Neutrophil (primary cell): ENCODE data around the gene KCTD15.
A peak's percentile ranks its signal among the peaks of the same experiment; 100 is the strongest.
"Not testable (repeated sequence)": the region's sequence is repeated elsewhere in the genome, so short reads cannot be mapped to it uniquely, and the experiment has no call there.

ENCODE experiments used
- H3K27ac ChIP-seq: fragments of 200-600 bp; sonication (generic); 2 replicates; pipeline ENCODE4 v1.5.1; 2016; ENCODE audit warnings: mild to moderate bottlenecking, moderate library complexity
- H3K27me3 ChIP-seq: fragments of 200-600 bp; sonication (generic); 2 replicates; pipeline ENCODE4 v1.6.0; 2016; ENCODE audit warnings: mild to moderate bottlenecking
- H3K36me3 ChIP-seq: fragments of 200-600 bp; sonication (generic); 2 replicates; pipeline ENCODE4 v1.5.1; 2017
- H3K4me1 ChIP-seq, 2 experiments: fragments of 200-600 bp in 1 of 2; sonication (generic) in 1 of 2; 1 replicate in 1 of 2; 2 replicates in 1 of 2; pipeline versions ENCODE4 v1.5.1 to v1.6.1; 2013 to 2016; ENCODE audit warnings: low read depth in 1 of 2, low read length in 1 of 2, mild to moderate bottlenecking in 1 of 2, moderate library complexity in 1 of 2; ENCODE audit not compliant: control insufficient read depth in 1 of 2, insufficient read depth in 1 of 2
- H3K4me3 ChIP-seq, 2 experiments: fragments of 200-600 bp in 1 of 2; sonication (generic) in 1 of 2; 1 replicate in 1 of 2; 2 replicates in 1 of 2; pipeline ENCODE4 v1.5.1; 2013 to 2016; ENCODE audit warnings: low read depth in 1 of 2, low read length in 1 of 2, mild to moderate bottlenecking in 1 of 2, moderate library complexity in 1 of 2
- H3K9me3 ChIP-seq: fragments of 200-600 bp; sonication (generic); 2 replicates; pipeline ENCODE4 v1.5.1; 2016
- TF ChIP-seq, protein P1 (sequence below): fragments of 200-600 bp; sonication (generic); IDR thresholded peaks from 2 replicates; pipeline ENCODE4 v1.5.1; 2016; ENCODE audit warnings: antibody characterized with exemption

Gene KCTD15

DNA sequence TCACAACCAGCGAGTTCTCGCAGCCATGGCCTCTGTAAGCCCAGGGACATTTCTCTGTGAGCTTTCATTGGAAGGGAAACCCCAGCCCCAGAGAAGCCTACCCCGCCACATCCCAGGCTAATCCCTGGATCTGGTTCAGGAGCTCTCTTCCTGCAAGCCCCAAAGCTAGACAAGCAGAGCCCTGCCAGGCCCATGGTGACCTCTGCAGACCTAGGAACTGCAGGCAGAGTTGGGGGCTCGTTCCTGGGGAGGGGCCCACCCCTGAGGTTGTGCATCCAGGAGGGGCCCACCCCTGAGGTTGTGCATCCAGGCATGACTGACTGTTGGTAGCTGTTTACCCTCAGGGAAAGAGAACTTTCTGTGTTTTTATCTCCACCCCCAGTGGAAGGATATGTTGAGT, 21.7 kb downstream of the KCTD15 start:
- Histone ChIP-seq H3K27me3 (no peaks in the 10 kb centered on the region), H3K4me3 (no peak overlapping the region), H3K27ac (peak overlapping the region; percentile 79), H3K4me1 (peaks cover 48% of the 10 kb centered on the region in 2 experiments), H3K36me3 (no peaks in the 10 kb centered on the region), H3K9me3 (no peaks in the 10 kb centered on the region)
- TF ChIP-seq, protein P1, sequence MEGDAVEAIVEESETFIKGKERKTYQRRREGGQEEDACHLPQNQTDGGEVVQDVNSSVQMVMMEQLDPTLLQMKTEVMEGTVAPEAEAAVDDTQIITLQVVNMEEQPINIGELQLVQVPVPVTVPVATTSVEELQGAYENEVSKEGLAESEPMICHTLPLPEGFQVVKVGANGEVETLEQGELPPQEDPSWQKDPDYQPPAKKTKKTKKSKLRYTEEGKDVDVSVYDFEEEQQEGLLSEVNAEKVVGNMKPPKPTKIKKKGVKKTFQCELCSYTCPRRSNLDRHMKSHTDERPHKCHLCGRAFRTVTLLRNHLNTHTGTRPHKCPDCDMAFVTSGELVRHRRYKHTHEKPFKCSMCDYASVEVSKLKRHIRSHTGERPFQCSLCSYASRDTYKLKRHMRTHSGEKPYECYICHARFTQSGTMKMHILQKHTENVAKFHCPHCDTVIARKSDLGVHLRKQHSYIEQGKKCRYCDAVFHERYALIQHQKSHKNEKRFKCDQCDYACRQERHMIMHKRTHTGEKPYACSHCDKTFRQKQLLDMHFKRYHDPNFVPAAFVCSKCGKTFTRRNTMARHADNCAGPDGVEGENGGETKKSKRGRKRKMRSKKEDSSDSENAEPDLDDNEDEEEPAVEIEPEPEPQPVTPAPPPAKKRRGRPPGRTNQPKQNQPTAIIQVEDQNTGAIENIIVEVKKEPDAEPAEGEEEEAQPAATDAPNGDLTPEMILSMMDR: no peak

DNA sequence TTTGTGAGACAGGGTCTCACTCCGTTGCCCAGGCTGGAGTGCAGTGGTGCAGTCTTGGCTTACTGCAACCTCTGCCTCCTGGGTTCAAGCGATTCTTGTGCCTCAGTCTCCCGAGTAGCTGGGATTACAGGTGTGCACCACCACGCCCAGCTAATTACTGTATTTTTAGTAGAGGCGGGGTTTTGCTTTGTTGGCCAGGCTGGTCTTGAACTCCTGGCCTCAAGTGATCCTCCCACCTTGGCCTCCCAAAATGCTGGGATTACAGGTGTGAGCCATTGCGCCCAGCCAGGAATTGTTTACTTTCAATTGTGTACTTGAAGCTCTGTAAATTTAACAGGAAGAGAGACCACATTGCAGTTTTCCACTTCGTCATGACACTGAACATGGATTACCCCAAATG, 22.4 kb downstream of the KCTD15 start:
- H3K27ac ChIP-seq: peak overlapping the region; percentile 79
- not testable (repeated sequence) for H3K9me3 ChIP-seq, H3K27me3 ChIP-seq, H3K36me3 ChIP-seq
- H3K4me3 ChIP-seq: peak overlapping the region in 1 of 2 experiments; percentile 68
- H3K4me1 ChIP-seq: peaks cover 48% of the 10 kb centered on the region in 2 experiments

DNA sequence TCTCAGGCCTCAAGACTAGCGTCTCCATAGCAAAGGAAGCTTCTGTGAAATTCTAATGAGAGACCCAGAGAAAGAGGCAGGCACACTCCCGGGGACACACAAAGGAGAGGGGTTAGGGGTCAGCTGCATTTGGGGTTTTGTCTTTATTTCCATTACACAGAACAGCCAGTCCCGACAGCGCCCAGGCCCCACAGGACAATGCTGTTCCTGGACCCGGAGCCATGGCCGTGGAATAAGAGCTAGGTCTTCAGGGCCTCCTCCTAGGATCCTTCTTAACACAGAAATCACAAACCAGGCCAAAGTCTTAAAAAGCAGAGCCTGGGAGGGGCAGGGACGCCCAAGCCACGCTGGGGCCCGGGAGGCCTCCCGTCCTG, 22.8 kb downstream of the KCTD15 start:
- TF ChIP-seq, protein P1: no peak
- Histone ChIP-seq H3K4me3 (peak overlapping the region; percentile 67 to 68), H3K9me3 (no peaks in the 10 kb centered on the region), H3K27ac (peak overlapping the region; percentile 79), H3K27me3 (no peaks in the 10 kb centered on the region), H3K36me3 (no peaks in the 10 kb centered on the region), H3K4me1 (peaks cover 48% of the 10 kb centered on the region in 2 experiments)

GRCh38 chr19:33819880-33820781, 23.5 kb downstream of the KCTD15 start:
- H3K27me3 ChIP-seq: no peaks in the 10 kb centered on the region
- TF ChIP-seq, protein P1: no peak

GRCh38 chr19:33821871-33822270, 25.2 kb downstream of the KCTD15 start:
- H3K27ac ChIP-seq: no peak overlapping the region
- TF ChIP-seq, protein P1: no peak

More at GRCh38 chr19:33819880-33820781, 23.5 kb downstream of the KCTD15 start:
- no peaks in the 10 kb centered on the region for H3K9me3 ChIP-seq
- H3K4me1 ChIP-seq: peaks cover 48% of the 10 kb centered on the region in 2 experiments
- H3K4me3 ChIP-seq: peak overlapping the region; percentile 67 to 68
- H3K27ac ChIP-seq: peak overlapping the region; percentile 79
- no peaks in the 10 kb centered on the region for H3K36me3 ChIP-seq

DNA sequence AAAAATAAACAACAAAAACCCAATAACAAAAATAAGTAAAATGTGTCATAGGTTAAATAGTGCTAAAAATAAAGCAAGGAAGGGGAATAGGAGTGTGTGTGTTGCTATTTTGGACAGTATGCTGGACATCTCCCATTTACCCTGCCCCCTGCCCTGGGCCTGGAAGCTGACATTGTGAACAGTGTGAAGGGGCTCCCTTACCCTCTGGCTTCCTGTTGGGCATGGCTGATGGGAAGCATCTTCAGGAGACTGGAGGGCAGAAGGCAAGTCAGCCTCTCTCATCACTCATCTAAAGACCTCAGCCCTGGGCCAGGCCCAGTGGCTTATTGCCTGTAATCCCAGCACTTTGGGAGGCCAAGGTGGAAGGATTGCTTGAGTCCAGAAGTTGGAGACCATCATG, 26.7 kb downstream of the KCTD15 start:
- no peaks in the 10 kb centered on the region for H3K36me3 ChIP-seq
- peaks cover 28 to 30% of the 10 kb centered on the region in 2 experiments for H3K4me1 ChIP-seq
- H3K9me3 ChIP-seq: no peaks in the 10 kb centered on the region
- TF ChIP-seq, protein P1: no peak
- H3K27ac ChIP-seq: no peak overlapping the region
- no peak overlapping the region for H3K4me3 ChIP-seq
- peaks cover 2% of the 10 kb centered on the region for H3K27me3 ChIP-seq

More at GRCh38 chr19:33821871-33822270, 25.2 kb downstream of the KCTD15 start:
- Histone ChIP-seq H3K27me3 (no peaks in the 10 kb centered on the region), H3K4me1 (peaks cover 41 to 43% of the 10 kb centered on the region in 2 experiments), H3K36me3 (no peaks in the 10 kb centered on the region), H3K9me3 (no peaks in the 10 kb centered on the region), H3K4me3 (no peak overlapping the region)
